DMS53 treated with DMSO at 0.1 percent for 48 hours (cell line): ENCODE results near the gene PPP1R12B.
"Not testable (repeated sequence)": the region's sequence is repeated elsewhere in the genome, so short reads cannot be mapped to it uniquely, and the experiment has no call there.

ENCODE experiments used
- DNase-seq: peaks from one replicate; lab custom pipeline; 2025; ENCODE audit not compliant: unreplicated experiment; lab: John Stamatoyannopoulos, UW

Gene PPP1R12B

GRCh38 chr1:202438393-202439174 lies 90.1 kb downstream of the PPP1R12B start:
- DNase-seq, result no peak

GRCh38 chr1:202439308-202439707 lies 90.8 kb downstream of the PPP1R12B start:
- no peak for DNase-seq

- not testable (repeated sequence) for DNase-seq
Observed at GRCh38 chr1:202448140-202448539, 99.6 kb downstream of the PPP1R12B start.

- DNase-seq, result not testable (repeated sequence)
Observed at GRCh38 chr1:202451641-202452040, 103.1 kb downstream of the PPP1R12B start.

- no peak for DNase-seq
Observed at GRCh38 chr1:202452508-202452907, 104.0 kb downstream of the PPP1R12B start.

GRCh38 chr1:202456372-202457169 lies 108.1 kb downstream of the PPP1R12B start:
- not testable (repeated sequence) for DNase-seq

GRCh38 chr1:202458651-202459050 lies 110.2 kb downstream of the PPP1R12B start:
- not testable (repeated sequence) for DNase-seq

- not testable (repeated sequence) for DNase-seq
Observed at GRCh38 chr1:202459470-202460142, 111.1 kb downstream of the PPP1R12B start.

- not testable (repeated sequence) for DNase-seq
Observed at GRCh38 chr1:202460143-202460495, 111.6 kb downstream of the PPP1R12B start.

GRCh38 chr1:202462342-202463076 lies 114.0 kb downstream of the PPP1R12B start:
- DNase-seq, result no peak

GRCh38 chr1:202464153-202464742 lies 115.7 kb downstream of the PPP1R12B start:
- DNase-seq, result peak; percentile 22

GRCh38 chr1:202465644-202466270 lies 117.3 kb downstream of the PPP1R12B start:
- DNase-seq, result peak; percentile 31

- DNase-seq, result peak; percentile 10
Observed at GRCh38 chr1:202466339-202466738, 117.8 kb downstream of the PPP1R12B start.

GRCh38 chr1:202467381-202467780 lies 118.9 kb downstream of the PPP1R12B start:
- not testable (repeated sequence) for DNase-seq

- peak; percentile 36 for DNase-seq
Observed at GRCh38 chr1:202468695-202469094, 120.2 kb downstream of the PPP1R12B start.

GRCh38 chr1:202469123-202469522 lies 120.6 kb downstream of the PPP1R12B start:
- DNase-seq, result not testable (repeated sequence)

- peak; percentile 10 for DNase-seq
Observed at GRCh38 chr1:202471246-202471645, 122.7 kb downstream of the PPP1R12B start.

GRCh38 chr1:202472347-202473124 lies 124.0 kb downstream of the PPP1R12B start:
- DNase-seq, result not testable (repeated sequence)
